ENCODE measurements around the gene ST6GALNAC4. TPM values are rescaled to one million over a fixed set of nuclear protein-coding genes. Genes with fewer than 3 reads are reported as not detected.

ST6GALNAC4 gene
- total and polyA plus RNA-seq, 3 donors from 2014 or later: 10.3 to 24.7 (median 18.8) TPM

DNA sequence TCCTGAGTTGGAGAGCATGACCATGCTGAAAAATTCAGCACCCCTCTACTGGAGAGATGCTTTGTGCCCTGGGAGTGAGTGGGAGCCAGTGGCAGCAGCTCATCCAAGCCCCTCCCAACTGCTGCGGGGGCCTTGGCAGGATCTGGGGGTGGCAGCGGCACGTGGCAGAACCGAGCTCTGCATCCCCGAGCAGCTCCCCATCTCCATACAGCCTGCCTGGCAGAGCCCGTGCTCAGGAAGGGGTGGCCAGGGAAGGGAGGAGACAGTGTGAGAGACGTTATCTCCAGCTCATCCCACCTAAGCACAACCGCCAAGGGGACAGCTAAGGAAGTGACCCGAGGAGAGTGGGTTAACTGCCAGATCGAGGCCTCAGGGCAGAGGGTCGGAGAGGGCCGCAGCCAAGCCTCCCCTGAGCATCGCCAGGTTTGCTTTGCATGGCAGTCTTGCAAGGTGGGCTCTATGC is 38.0 kb upstream of the ST6GALNAC4 start:
- H3K27ac ChIP-seq: peak overlapping the region; percentile 2 to 12
- H3K27me3 ChIP-seq: no peaks in the 10 kb centered on the region
- no peak overlapping the region for H3K4me3 ChIP-seq
- WGBS, 2 donors: 42 to 56% methylated on average over 6 to 13 of the region's 13 CpGs
- TF ChIP-seq, protein P1, sequence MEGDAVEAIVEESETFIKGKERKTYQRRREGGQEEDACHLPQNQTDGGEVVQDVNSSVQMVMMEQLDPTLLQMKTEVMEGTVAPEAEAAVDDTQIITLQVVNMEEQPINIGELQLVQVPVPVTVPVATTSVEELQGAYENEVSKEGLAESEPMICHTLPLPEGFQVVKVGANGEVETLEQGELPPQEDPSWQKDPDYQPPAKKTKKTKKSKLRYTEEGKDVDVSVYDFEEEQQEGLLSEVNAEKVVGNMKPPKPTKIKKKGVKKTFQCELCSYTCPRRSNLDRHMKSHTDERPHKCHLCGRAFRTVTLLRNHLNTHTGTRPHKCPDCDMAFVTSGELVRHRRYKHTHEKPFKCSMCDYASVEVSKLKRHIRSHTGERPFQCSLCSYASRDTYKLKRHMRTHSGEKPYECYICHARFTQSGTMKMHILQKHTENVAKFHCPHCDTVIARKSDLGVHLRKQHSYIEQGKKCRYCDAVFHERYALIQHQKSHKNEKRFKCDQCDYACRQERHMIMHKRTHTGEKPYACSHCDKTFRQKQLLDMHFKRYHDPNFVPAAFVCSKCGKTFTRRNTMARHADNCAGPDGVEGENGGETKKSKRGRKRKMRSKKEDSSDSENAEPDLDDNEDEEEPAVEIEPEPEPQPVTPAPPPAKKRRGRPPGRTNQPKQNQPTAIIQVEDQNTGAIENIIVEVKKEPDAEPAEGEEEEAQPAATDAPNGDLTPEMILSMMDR (IDR thresholded peaks at IDR 0.05): no peak
- TF ChIP-seq POLR2A (IDR thresholded peaks at IDR 0.05): no peak
- H3K36me3 ChIP-seq (ENCODE audit: low read depth, missing control alignments): no peaks in the 10 kb centered on the region
- DNase-seq: peak; percentile 64
- no peaks in the 10 kb centered on the region for H3K9me3 ChIP-seq
- H3K4me1 ChIP-seq: peaks cover 51% of the 10 kb centered on the region
- intact Hi-C loops (cut with DNase I; ENCODE audit: low total_unique reads): no loop called here

DNA sequence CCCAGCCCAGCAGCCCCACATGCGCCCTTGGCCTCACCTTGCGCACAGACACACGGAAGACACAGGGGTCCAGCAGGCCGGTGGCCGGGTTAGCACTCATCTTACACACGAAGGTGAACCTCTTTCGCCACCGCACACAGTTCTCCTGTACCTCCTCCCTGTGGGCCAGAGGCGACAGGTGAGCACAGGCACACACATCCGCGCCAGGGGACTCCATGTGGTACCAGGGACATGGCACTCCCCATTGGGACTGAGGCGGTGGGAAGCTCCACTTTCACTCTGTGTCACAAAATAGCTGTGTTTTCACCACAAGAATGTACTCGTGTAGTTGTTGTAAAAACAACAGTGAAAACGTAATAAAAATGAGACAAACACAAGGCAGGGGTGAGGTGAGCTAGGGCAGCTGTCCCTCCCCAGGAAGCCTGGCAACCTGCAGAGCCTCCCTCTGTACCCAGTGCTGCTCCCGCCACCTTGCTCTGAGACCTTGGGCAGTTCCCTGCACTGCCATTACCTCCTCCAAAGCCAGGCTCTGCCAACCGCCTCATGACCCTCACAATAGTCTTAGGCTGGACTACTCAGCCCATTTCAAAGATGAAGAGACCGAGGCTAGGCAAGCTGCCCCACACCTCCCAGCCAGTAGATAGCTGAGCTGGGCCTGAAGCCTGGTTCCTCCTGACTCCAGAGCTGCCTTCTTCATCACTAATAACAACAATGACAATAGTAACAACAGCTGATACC is 37.1 kb upstream of the ST6GALNAC4 start:
- Histone ChIP-seq H3K9me3 (no peaks in the 10 kb centered on the region), H3K27me3 (no peaks in the 10 kb centered on the region), H3K27ac (peak overlapping the region in 1 of 2 donors; percentile 2), H3K4me3 (no peak overlapping the region), H3K36me3 (ENCODE audit: low read depth, missing control alignments) (no peaks in the 10 kb centered on the region), H3K4me1 (peaks cover 59% of the 10 kb centered on the region)
- TF ChIP-seq POLR2A (IDR thresholded peaks at IDR 0.05): no peak
- TF ChIP-seq, protein P1 (IDR thresholded peaks at IDR 0.05): no peak
- DNase-seq: no peak
- intact Hi-C loops (cut with DNase I; ENCODE audit: low total_unique reads): no loop called here
- WGBS, 2 donors: 85% methylated on average over 16 to 17 of the region's 17 CpGs

DNA sequence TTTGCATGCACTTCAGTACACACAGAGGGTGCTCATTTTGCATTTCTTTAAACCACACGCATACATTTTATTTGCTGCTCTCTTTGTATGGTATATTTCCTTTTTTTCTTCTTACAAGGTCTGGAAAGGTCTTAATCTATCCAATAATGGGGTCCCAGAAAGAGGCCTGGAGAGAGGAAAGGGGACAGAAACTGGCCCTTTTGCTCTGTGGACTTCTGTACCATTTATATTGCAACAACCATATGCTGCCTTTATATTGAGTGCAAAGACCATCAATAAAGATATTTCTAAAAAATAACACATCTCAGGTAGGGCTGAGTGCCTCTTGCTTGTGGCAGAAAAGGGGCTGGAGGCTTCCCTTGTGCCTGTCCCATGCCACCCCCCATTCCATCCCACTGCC is 36.3 kb upstream of the ST6GALNAC4 start:
- Histone ChIP-seq H3K9me3 (no peaks in the 10 kb centered on the region), H3K36me3 (ENCODE audit: low read depth, missing control alignments) (no peaks in the 10 kb centered on the region), H3K4me1 (peaks cover 67% of the 10 kb centered on the region), H3K27me3 (no peaks in the 10 kb centered on the region), H3K27ac (no peak overlapping the region), H3K4me3 (no peak overlapping the region)
- TF ChIP-seq, protein P1 (IDR thresholded peaks at IDR 0.05): no peak
- TF ChIP-seq POLR2A (IDR thresholded peaks at IDR 0.05): no peak
- 92 to 93% methylated on average over 1 of the region's 1 CpG for WGBS, 2 donors
- no peak for DNase-seq
- intact Hi-C loops (cut with DNase I; ENCODE audit: low total_unique reads): no loop called here

DNA sequence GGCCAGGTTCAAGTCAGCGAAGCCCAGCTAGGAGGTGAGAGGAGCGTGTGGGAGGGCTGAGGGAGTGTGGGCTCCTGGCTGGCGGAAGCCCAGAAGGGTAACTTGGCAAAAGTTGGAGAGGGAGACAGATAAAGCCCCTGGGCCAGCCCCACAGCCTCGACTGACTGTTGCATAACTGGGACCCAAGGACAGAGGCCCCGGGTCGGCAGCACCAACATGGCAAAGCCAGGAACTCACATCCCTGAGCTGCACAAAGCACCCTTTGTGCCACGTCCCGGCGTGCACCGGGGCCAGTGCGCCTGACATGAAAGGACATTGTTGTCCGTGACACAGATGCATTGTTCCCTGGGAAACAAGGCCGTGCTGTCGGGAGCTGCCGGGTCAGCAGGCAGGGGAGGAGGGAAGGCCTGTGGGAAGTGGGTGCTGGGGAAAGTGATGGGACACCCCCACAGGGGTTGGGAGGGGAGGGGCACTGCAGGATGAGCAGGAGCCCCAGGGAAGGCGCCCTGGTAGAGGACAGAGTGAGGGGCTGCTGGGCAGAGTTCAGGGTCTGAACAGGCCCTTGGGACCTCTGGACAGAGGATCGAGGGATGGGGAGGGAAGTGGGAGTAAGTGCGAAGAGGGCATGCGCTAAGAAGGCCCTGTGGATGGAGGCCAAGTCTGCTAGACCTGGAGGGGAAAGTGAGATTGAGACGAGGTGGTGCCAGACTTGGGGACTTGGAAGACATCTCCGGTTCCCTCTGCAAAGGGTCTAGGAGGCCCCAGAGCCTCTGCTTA is 33.9 kb upstream of the ST6GALNAC4 start:
- H3K9me3 ChIP-seq: no peaks in the 10 kb centered on the region
- peaks cover 75% of the 10 kb centered on the region for H3K4me1 ChIP-seq
- 46 to 75% methylated on average over 17 to 21 of the region's 21 CpGs for WGBS, 2 donors
- H3K27me3 ChIP-seq: no peaks in the 10 kb centered on the region
- intact Hi-C loops (cut with DNase I; ENCODE audit: low total_unique reads): no loop called here
- no peak overlapping the region for H3K4me3 ChIP-seq
- DNase-seq: peak; percentile 96
- TF ChIP-seq, protein P1 (IDR thresholded peaks at IDR 0.05): no peak
- no peak for TF ChIP-seq POLR2A (IDR thresholded peaks at IDR 0.05)
- H3K36me3 ChIP-seq (ENCODE audit: low read depth, missing control alignments): no peaks in the 10 kb centered on the region
- peak overlapping the region; percentile 56 to 77 for H3K27ac ChIP-seq
